SK-N-MC (cell line): ENCODE results near the gene ZBTB20.

Experiments used
- EZH2 ChIP-seq: fragments of 200-600 bp; sonication (generic); IDR thresholded peaks from one replicate; pipeline ENCODE4 v1.6.1; 2017; ENCODE audit warnings: antibody characterized with exemption
- POLR2AphosphoS5 ChIP-seq: IDR thresholded peaks from 2 replicates; pipeline ENCODE4 v1.6.1; 2012; ENCODE audit warnings: mild to moderate bottlenecking, low read depth, low read length, borderline replicate concordance

DNA sequence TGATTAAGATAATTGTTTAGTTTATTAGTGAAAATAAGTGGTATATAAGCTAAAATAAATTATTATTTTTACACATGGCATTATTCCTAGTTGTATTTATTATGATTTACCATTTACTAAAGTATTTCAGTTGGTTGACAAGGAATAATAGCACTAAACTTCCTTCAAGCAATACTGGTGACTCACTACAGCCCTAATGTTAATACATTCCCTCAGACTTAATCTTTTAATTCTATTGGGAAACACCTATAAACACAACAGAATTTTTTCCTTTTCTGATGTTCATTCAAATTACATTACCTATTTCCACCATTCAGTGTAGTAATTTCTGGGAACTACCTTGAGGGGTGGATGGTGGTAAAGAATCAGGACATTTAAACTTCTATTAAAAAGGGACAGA, 589.3 kb downstream of the ZBTB20 start:
- TF ChIP-seq EZH2 (no peak), POLR2AphosphoS5 (no peak)
